Measurements from ENCODE around the gene CHRNA10. TPM values are rescaled to one million over a fixed set of nuclear protein-coding genes. Genes with fewer than 3 reads are reported as not detected.

CHRNA10 gene
- total RNA-seq, 2 experiments from 2014 or later = 2.6 to 3.3 TPM

- DNase-seq (ENCODE audit: low spot score) = no peak
- TF ChIP-seq EZH2phosphoT487 (IDR thresholded peaks at IDR 0.05; ENCODE audit: borderline replicate concordance, low read depth, low read length) = no peak
- no peak for TF ChIP-seq CTCF (conservative IDR thresholded peaks at IDR 0.05; ENCODE audit: low read length)
- no peaks in the 10 kb centered on the region for H3K4me1 ChIP-seq (ENCODE audit: insufficient read depth, low read length, poor library complexity, severe bottlenecking)
- no peaks in the 10 kb centered on the region for H3K79me2 ChIP-seq (ENCODE audit: insufficient read depth, low read depth, low read length)
- H2AFZ ChIP-seq (ENCODE audit: low read length) = no peak overlapping the region
- BruUV-seq (replicated peaks) = no TSS peak
- no peak overlapping the region for H3K4me2 ChIP-seq (ENCODE audit: low read length)
- H3K27ac ChIP-seq (ENCODE audit: low read depth, low read length, poor library complexity, severe bottlenecking) = no peak overlapping the region
- POLR2A ChIA-PET = no interaction called here
- peaks cover 90% of the 10 kb centered on the region for H3K36me3 ChIP-seq (ENCODE audit: insufficient read depth, low read length)
- no peaks in the 10 kb centered on the region for H3K9me3 ChIP-seq (ENCODE audit: low read length)
- CTCF ChIA-PET (ENCODE audit: unreplicated experiment) = no interaction called here
- H3K4me3 ChIP-seq (ENCODE audit: low read depth, low read length, poor library complexity, severe bottlenecking) = no peak overlapping the region
- no peaks in the 10 kb centered on the region for H4K20me1 ChIP-seq (ENCODE audit: insufficient read depth, low read length)
- intact Hi-C loops (cut with micrococcal nuclease; ENCODE audit: unreplicated experiment) = no loop called here
- no peaks in the 10 kb centered on the region for H3K9me2 ChIP-seq (ENCODE audit: insufficient read depth, low read length)
These were observed 15.6 kb upstream of the CHRNA10 start for GRCh38 chr11:3686751-3687150.

DNA sequence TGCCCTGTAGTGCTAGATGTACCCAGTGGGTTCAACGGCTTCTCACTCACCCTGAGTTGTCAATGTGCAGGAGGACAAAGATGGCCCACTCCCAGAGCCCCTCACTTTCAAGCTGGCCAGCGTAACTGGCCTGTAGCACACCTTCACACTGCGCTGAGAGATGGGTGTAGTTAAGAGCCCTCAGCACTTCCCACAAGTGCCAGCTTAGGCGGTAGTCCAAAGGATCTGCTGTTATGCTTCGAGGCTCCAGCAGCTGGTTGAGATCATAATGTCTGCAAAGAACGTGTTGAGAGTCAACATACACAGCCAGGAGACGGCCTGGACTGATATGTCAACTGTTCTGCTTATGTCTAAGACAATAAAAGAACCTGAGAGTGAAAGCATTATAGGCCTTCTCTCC is 14.7 kb upstream of the CHRNA10 start:
- CTCF ChIA-PET (ENCODE audit: unreplicated experiment) = no interaction called here
- no peak overlapping the region for H3K4me3 ChIP-seq (ENCODE audit: low read depth, low read length, poor library complexity, severe bottlenecking)

GRCh38 chr11:3684819-3685172 is 13.6 kb upstream of the CHRNA10 start:
- H3K79me2 ChIP-seq (ENCODE audit: insufficient read depth, low read depth, low read length) = no peaks in the 10 kb centered on the region
- DNase-seq (ENCODE audit: low spot score) = no peak
- H3K36me3 ChIP-seq (ENCODE audit: insufficient read depth, low read length) = peaks cover 90% of the 10 kb centered on the region
- no peaks in the 10 kb centered on the region for H4K20me1 ChIP-seq (ENCODE audit: insufficient read depth, low read length)
- no TSS peak for BruUV-seq (replicated peaks)
- ChIA-PET CTCF (ENCODE audit: unreplicated experiment) (no interaction called here), POLR2A (interaction anchor here (0.8 kb wide), 1 partner anchor 10 kb away, joined by 4 read pairs; no protein-coding TSS in a partner anchor)
- intact Hi-C loops (cut with micrococcal nuclease; ENCODE audit: unreplicated experiment) = loop anchor here (5.0 kb wide), 1 partner anchor 33 kb away; no protein-coding TSS in a partner anchor
- no peak overlapping the region for H2AFZ ChIP-seq (ENCODE audit: low read length)
- H3K4me3 ChIP-seq (ENCODE audit: low read depth, low read length, poor library complexity, severe bottlenecking) = no peak overlapping the region
- H3K27ac ChIP-seq (ENCODE audit: low read depth, low read length, poor library complexity, severe bottlenecking) = no peak overlapping the region
- no peaks in the 10 kb centered on the region for H3K9me3 ChIP-seq (ENCODE audit: low read length)
- no peak for TF ChIP-seq CTCF (conservative IDR thresholded peaks at IDR 0.05; ENCODE audit: low read length)
- no peak for TF ChIP-seq EZH2phosphoT487 (IDR thresholded peaks at IDR 0.05; ENCODE audit: borderline replicate concordance, low read depth, low read length)
- no peak overlapping the region for H3K4me2 ChIP-seq (ENCODE audit: low read length)
- H3K9me2 ChIP-seq (ENCODE audit: insufficient read depth, low read length) = no peaks in the 10 kb centered on the region
- no peaks in the 10 kb centered on the region for H3K4me1 ChIP-seq (ENCODE audit: insufficient read depth, low read length, poor library complexity, severe bottlenecking)

More for the DNA sequence above, 14.7 kb upstream of the CHRNA10 start:
- no peak overlapping the region for H2AFZ ChIP-seq (ENCODE audit: low read length)
- no peaks in the 10 kb centered on the region for H3K9me3 ChIP-seq (ENCODE audit: low read length)
- no TSS peak for BruUV-seq (replicated peaks)
- no peaks in the 10 kb centered on the region for H3K79me2 ChIP-seq (ENCODE audit: insufficient read depth, low read depth, low read length)
- intact Hi-C loops (cut with micrococcal nuclease; ENCODE audit: unreplicated experiment) = no loop called here
- no peak overlapping the region for H3K27ac ChIP-seq (ENCODE audit: low read depth, low read length, poor library complexity, severe bottlenecking)
- POLR2A ChIA-PET = no interaction called here
- TF ChIP-seq EZH2phosphoT487 (IDR thresholded peaks at IDR 0.05; ENCODE audit: borderline replicate concordance, low read depth, low read length) (no peak), CTCF (conservative IDR thresholded peaks at IDR 0.05; ENCODE audit: low read length) (no peak)
- H3K36me3 ChIP-seq (ENCODE audit: insufficient read depth, low read length) = peaks cover 90% of the 10 kb centered on the region
- no peak for DNase-seq (ENCODE audit: low spot score)
- no peaks in the 10 kb centered on the region for H3K9me2 ChIP-seq (ENCODE audit: insufficient read depth, low read length)
- no peaks in the 10 kb centered on the region for H4K20me1 ChIP-seq (ENCODE audit: insufficient read depth, low read length)
- H3K4me1 ChIP-seq (ENCODE audit: insufficient read depth, low read length, poor library complexity, severe bottlenecking) = no peaks in the 10 kb centered on the region
- H3K4me2 ChIP-seq (ENCODE audit: low read length) = no peak overlapping the region

Measured in OCI-LY7 (cell line).